GM23338 (cell line): ENCODE results near the gene SMAD3. TPM values are rescaled to one million over a fixed set of nuclear protein-coding genes. Genes with fewer than 3 reads are reported as not detected.

Experiments used
- ATAC-seq: fragments of 200-7000 bp; cut with Tn5 transposase; 3 replicates; pipeline ENCODE4 v1.9.1; 2020
- DNase-seq: peaks from one replicate; pipeline ENCODE4 v3.0.0-alpha.2; 2015; ENCODE audit warnings: low spot score
- H2AFZ ChIP-seq: fragments of 200-600 bp; sonication (generic); 2 replicates; pipeline ENCODE4 v1.8.0; 2016; ENCODE audit warnings: antibody characterized with exemption, mild to moderate bottlenecking, moderate library complexity
- H3F3A ChIP-seq: fragments of 200-600 bp; sonication (generic); replicated peaks from 2 replicates; pipeline ENCODE4 v1.8.0; 2017; ENCODE audit warnings: antibody characterized with exemption, mixed run types, low read depth
- H3K27ac ChIP-seq: fragments of 200-600 bp; sonication (generic); 2 replicates; pipeline ENCODE4 v1.6.1; 2016; ENCODE audit warnings: low read depth
- H3K27me3 ChIP-seq: fragments of 200-600 bp; sonication (generic); 2 replicates; pipeline ENCODE4 v1.8.0; 2016; ENCODE audit warnings: mild to moderate bottlenecking, mixed run types, moderate library complexity; ENCODE audit not compliant: insufficient read depth
- H3K36me3 ChIP-seq: fragments of 200-600 bp; sonication (generic); 2 replicates; pipeline ENCODE4 v1.8.0; 2016; ENCODE audit warnings: mild to moderate bottlenecking; ENCODE audit not compliant: insufficient read depth
- H3K4me1 ChIP-seq: fragments of 200-600 bp; sonication (generic); 2 replicates; pipeline ENCODE4 v1.8.0; 2016; ENCODE audit warnings: mild to moderate bottlenecking, moderate library complexity; ENCODE audit not compliant: insufficient read depth
- H3K4me2 ChIP-seq: fragments of 200-600 bp; sonication (generic); 2 replicates; pipeline ENCODE4 v1.7.1; 2017; ENCODE audit warnings: mixed run types
- H3K4me3 ChIP-seq: fragments of 200-600 bp; sonication (generic); 2 replicates; pipeline ENCODE4 v1.6.1; 2016; ENCODE audit warnings: mixed run types
- H3K79me2 ChIP-seq: fragments of 200-600 bp; sonication (generic); replicated peaks from 2 replicates; pipeline ENCODE4 v1.8.0; 2017; ENCODE audit warnings: mild to moderate bottlenecking; ENCODE audit not compliant: insufficient read depth
- H3K9me2 ChIP-seq: fragments of 200-600 bp; sonication (generic); 2 replicates; pipeline ENCODE4 v1.8.0; 2017; ENCODE audit not compliant: insufficient read depth
- H4K20me1 ChIP-seq: fragments of 200-600 bp; sonication (generic); replicated peaks from 2 replicates; pipeline ENCODE4 v1.8.0; 2017; ENCODE audit warnings: mild to moderate bottlenecking; ENCODE audit not compliant: insufficient read depth
- H3K27ac Mint-ChIP-seq: 2 replicates; pipeline ENCODE4 v1.8.0; 2020; ENCODE audit warnings: inconsistent platforms, mild to moderate bottlenecking, moderate library complexity, mixed read lengths
- H3K27me3 Mint-ChIP-seq: 3 replicates; pipeline ENCODE4 v1.8.0; 2022; ENCODE audit warnings: low read depth, mild to moderate bottlenecking, moderate library complexity, mixed read lengths, inconsistent platforms; ENCODE audit not compliant: insufficient read depth, poor library complexity
- H3K36me3 Mint-ChIP-seq: 3 replicates; pipeline ENCODE4 v1.8.0; 2021; ENCODE audit warnings: low read depth, mild to moderate bottlenecking, inconsistent platforms, moderate library complexity, mixed read lengths
- H3K4me1 Mint-ChIP-seq: 3 replicates; pipeline ENCODE4 v1.8.0; 2020; ENCODE audit warnings: mild to moderate bottlenecking, inconsistent platforms, mixed read lengths
- H3K4me3 Mint-ChIP-seq: 3 replicates; pipeline ENCODE4 v1.8.0; 2021; ENCODE audit warnings: moderate library complexity, mild to moderate bottlenecking, inconsistent platforms, mixed read lengths
- H3K9me3 Mint-ChIP-seq: 3 replicates; pipeline ENCODE4 v1.8.0; 2020; ENCODE audit warnings: moderate library complexity, mild to moderate bottlenecking, inconsistent platforms, mixed read lengths
- CREB1 ChIP-seq: fragments of 250-450 bp; sonication (Bioruptor Pico); IDR thresholded peaks from 2 replicates; pipeline ENCODE4 v1.5.0; 2020; ENCODE audit warnings: low read depth, mild to moderate bottlenecking, moderate library complexity
- EZH2 ChIP-seq: fragments of 200-600 bp; sonication (generic); IDR thresholded peaks from one replicate; pipeline ENCODE4 v1.8.0; 2017; ENCODE audit warnings: antibody characterized with exemption, mild to moderate bottlenecking, low read depth; ENCODE audit not compliant: unreplicated experiment
- JUNB ChIP-seq: IDR thresholded peaks from one replicate; pipeline ENCODE4 v1.6.1; 2016; ENCODE audit warnings: antibody characterized with exemption; ENCODE audit not compliant: unreplicated experiment
- NANOG ChIP-seq: IDR thresholded peaks from 2 replicates; pipeline ENCODE4 v1.6.1; 2016; ENCODE audit warnings: antibody characterized with exemption, borderline replicate concordance
- STAT1 ChIP-seq: IDR thresholded peaks from one replicate; pipeline ENCODE4 v1.6.1; 2016; ENCODE audit warnings: antibody characterized with exemption; ENCODE audit not compliant: unreplicated experiment
- ZNF114 ChIP-seq: fragments of 250-450 bp; sonication (Bioruptor Pico); IDR thresholded peaks from 2 replicates; pipeline ENCODE4 v1.5.0; 2020; ENCODE audit warnings: mild to moderate bottlenecking, moderate library complexity
- ZNF331 ChIP-seq: fragments of 250-450 bp; sonication (Bioruptor Pico); IDR thresholded peaks from 2 replicates; pipeline ENCODE4 v1.5.0; 2020; ENCODE audit warnings: low read depth, mild to moderate bottlenecking, moderate library complexity
- polyA plus RNA-seq: library from polyadenylated mRNA; unstranded; fragments of >200 nt; fragmentation: Nextera tagmentation; extraction: Ambion mirVana; gene quantifications from 2 replicates; pipeline ENCODE4 v1.2.1, GENCODE V29; 2016
- total RNA-seq: library from RNA; depleted of rRNA; stranded (reverse); fragments of >200 nt; shearing (Covaris generic); gene quantifications from 2 replicates; pipeline ENCODE4 v1.2.3, GENCODE V29; 2014
- TF ChIP-seq, protein P1 (sequence below): fragments of 250-450 bp; sonication (Bioruptor Pico); IDR thresholded peaks from 2 replicates; pipeline ENCODE4 v1.5.0; 2020; ENCODE audit warnings: mild to moderate bottlenecking, moderate library complexity
- TF ChIP-seq, protein P2 (sequence below), 2 experiments: fragments of 200-600 bp in 1 of 2; sonication (generic) in 1 of 2; conservative IDR thresholded peaks; 2 replicates each; pipeline versions ENCODE4 v1.5.1 to v1.6.1; 2016 to 2017; ENCODE audit warnings: antibody characterized with exemption in 2 of 2, low read depth in 2 of 2, mild to moderate bottlenecking in 2 of 2, moderate library complexity in 1 of 2
- TF ChIP-seq, protein P3 (sequence below): IDR thresholded peaks from 2 replicates; pipeline ENCODE4 v1.6.1; 2016; ENCODE audit warnings: antibody characterized with exemption

SMAD3 gene
- total and polyA plus RNA-seq, 2 experiments from 2014 or later, result 4.9 to 11.6 TPM

DNA sequence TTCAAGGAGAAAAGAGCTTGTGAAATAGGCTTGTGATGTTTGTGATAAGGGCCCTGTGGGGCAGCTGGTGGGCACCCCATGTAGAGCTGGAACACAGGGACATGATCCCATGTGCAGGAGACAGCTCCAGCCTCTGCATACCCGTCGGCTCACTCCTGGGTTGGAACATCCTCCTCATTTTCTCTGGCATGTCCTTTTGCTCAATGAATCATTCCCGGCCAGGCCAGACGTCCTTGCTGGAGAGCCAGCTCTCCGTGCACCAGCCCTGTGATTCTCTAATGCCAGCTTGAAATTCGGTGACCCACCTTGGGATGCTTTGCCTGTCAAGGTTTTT is 77.3 kb downstream of the SMAD3 start (continued):
- TF ChIP-seq, protein P1, sequence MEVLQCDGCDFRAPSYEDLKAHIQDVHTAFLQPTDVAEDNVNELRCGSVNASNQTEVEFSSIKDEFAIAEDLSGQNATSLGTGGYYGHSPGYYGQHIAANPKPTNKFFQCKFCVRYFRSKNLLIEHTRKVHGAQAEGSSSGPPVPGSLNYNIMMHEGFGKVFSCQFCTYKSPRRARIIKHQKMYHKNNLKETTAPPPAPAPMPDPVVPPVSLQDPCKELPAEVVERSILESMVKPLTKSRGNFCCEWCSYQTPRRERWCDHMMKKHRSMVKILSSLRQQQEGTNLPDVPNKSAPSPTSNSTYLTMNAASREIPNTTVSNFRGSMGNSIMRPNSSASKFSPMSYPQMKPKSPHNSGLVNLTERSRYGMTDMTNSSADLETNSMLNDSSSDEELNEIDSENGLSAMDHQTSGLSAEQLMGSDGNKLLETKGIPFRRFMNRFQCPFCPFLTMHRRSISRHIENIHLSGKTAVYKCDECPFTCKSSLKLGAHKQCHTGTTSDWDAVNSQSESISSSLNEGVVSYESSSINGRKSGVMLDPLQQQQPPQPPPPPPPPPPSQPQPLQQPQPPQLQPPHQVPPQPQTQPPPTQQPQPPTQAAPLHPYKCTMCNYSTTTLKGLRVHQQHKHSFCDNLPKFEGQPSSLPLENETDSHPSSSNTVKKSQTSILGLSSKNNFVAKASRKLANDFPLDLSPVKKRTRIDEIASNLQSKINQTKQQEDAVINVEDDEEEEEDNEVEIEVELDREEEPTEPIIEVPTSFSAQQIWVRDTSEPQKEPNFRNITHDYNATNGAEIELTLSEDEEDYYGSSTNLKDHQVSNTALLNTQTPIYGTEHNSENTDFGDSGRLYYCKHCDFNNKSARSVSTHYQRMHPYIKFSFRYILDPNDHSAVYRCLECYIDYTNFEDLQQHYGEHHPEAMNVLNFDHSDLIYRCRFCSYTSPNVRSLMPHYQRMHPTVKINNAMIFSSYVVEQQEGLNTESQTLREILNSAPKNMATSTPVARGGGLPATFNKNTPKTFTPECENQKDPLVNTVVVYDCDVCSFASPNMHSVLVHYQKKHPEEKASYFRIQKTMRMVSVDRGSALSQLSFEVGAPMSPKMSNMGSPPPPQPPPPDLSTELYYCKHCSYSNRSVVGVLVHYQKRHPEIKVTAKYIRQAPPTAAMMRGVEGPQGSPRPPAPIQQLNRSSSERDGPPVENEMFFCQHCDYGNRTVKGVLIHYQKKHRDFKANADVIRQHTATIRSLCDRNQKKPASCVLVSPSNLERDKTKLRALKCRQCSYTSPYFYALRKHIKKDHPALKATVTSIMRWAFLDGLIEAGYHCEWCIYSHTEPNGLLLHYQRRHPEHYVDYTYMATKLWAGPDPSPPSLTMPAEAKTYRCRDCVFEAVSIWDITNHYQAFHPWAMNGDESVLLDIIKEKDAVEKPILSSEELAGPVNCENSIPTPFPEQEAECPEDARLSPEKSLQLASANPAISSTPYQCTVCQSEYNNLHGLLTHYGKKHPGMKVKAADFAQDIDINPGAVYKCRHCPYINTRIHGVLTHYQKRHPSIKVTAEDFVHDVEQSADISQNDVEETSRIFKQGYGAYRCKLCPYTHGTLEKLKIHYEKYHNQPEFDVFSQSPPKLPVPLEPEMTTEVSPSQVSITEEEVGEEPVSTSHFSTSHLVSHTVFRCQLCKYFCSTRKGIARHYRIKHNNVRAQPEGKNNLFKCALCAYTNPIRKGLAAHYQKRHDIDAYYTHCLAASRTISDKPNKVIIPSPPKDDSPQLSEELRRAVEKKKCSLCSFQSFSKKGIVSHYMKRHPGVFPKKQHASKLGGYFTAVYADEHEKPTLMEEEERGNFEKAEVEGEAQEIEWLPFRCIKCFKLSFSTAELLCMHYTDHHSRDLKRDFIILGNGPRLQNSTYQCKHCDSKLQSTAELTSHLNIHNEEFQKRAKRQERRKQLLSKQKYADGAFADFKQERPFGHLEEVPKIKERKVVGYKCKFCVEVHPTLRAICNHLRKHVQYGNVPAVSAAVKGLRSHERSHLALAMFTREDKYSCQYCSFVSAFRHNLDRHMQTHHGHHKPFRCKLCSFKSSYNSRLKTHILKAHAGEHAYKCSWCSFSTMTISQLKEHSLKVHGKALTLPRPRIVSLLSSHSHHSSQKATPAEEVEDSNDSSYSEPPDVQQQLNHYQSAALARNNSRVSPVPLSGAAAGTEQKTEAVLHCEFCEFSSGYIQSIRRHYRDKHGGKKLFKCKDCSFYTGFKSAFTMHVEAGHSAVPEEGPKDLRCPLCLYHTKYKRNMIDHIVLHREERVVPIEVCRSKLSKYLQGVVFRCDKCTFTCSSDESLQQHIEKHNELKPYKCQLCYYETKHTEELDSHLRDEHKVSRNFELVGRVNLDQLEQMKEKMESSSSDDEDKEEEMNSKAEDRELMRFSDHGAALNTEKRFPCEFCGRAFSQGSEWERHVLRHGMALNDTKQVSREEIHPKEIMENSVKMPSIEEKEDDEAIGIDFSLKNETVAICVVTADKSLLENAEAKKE, result no peak
- no peak for TF ChIP-seq CREB1 (CRISPR knock-in tag)
- TF ChIP-seq NANOG, result no peak
- no peak for TF ChIP-seq ZNF114 (CRISPR knock-in tag)
- TF ChIP-seq, protein P2, sequence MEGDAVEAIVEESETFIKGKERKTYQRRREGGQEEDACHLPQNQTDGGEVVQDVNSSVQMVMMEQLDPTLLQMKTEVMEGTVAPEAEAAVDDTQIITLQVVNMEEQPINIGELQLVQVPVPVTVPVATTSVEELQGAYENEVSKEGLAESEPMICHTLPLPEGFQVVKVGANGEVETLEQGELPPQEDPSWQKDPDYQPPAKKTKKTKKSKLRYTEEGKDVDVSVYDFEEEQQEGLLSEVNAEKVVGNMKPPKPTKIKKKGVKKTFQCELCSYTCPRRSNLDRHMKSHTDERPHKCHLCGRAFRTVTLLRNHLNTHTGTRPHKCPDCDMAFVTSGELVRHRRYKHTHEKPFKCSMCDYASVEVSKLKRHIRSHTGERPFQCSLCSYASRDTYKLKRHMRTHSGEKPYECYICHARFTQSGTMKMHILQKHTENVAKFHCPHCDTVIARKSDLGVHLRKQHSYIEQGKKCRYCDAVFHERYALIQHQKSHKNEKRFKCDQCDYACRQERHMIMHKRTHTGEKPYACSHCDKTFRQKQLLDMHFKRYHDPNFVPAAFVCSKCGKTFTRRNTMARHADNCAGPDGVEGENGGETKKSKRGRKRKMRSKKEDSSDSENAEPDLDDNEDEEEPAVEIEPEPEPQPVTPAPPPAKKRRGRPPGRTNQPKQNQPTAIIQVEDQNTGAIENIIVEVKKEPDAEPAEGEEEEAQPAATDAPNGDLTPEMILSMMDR (conservative IDR thresholded peaks at IDR 0.05; ENCODE audit: low read depth in 2 of 2), result no peak
- no peak for TF ChIP-seq ZNF331 (CRISPR knock-in tag)
- no peak for TF ChIP-seq JUNB

DNA sequence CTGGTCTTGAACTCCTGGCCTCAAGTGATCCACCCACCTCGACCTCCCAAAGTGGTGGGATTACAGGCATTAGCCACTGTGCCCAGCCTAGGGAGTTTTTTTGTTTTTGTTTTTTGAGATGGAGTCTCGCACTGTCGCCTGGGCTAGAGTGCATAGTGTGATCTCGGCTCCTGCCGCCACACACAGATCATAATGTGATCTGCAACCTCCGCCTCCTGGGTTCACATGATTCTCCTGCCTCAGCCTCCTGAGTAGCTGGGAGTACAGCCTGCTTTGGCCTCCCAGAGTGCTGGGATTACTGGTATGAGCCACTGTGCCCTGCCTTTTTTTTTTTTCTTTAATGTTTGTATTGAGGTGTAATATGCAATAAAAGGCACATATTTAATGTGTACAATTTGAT is 78.2 kb downstream of the SMAD3 start:
- ATAC-seq, result no peak
- Mint-ChIP-seq H3K9me3 (no peaks in the 10 kb centered on the region), H3K4me3 (no peak overlapping the region), H3K27ac (no peak overlapping the region), H3K4me1 (peaks cover 89% of the 10 kb centered on the region), H3K27me3 (peaks cover 13% of the 10 kb centered on the region), H3K36me3 (no peaks in the 10 kb centered on the region)
- Histone ChIP-seq H4K20me1 (no peaks in the 10 kb centered on the region), H2AFZ (no peak overlapping the region), H3F3A (peaks cover 10% of the 10 kb centered on the region; the same call in 1 of the 2 replicates), H3K79me2 (peaks cover 31% of the 10 kb centered on the region), H3K9me2 (no peaks in the 10 kb centered on the region), H3K27ac (no peak overlapping the region), H3K4me3 (no peak overlapping the region), H3K27me3 (0 out of 2 replicates have a peak, but pooled peaks cover 4% of the 10 kb centered on the region), H3K36me3 (no peaks in the 10 kb centered on the region), H3K4me2 (no peak overlapping the region), H3K4me1 (peaks cover 69% of the 10 kb centered on the region)
- no peak for DNase-seq
- TF ChIP-seq, protein P3, sequence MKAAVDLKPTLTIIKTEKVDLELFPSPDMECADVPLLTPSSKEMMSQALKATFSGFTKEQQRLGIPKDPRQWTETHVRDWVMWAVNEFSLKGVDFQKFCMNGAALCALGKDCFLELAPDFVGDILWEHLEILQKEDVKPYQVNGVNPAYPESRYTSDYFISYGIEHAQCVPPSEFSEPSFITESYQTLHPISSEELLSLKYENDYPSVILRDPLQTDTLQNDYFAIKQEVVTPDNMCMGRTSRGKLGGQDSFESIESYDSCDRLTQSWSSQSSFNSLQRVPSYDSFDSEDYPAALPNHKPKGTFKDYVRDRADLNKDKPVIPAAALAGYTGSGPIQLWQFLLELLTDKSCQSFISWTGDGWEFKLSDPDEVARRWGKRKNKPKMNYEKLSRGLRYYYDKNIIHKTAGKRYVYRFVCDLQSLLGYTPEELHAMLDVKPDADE, result no peak
- no peak for TF ChIP-seq STAT1
- no peak for TF ChIP-seq EZH2
